GM10248 (cell line): ENCODE data around the gene STPG3.

ENCODE experiments used
- CTCF ChIA-PET: fragments of 300-600 bp; sonication (Branson Sonifier 250); formaldehyde crosslinking; extraction: SDS; loops from one replicate; lab custom pipeline; 2021; ENCODE audit warnings: antibody characterized with exemption; lab: Yijun Ruan, JAX
- POLR2A ChIA-PET: fragments of 350-650 bp; sonication (Branson Sonifier 250); formaldehyde crosslinking; extraction: SDS; loops from one replicate; lab custom pipeline; 2020; ENCODE audit warnings: antibody characterized with exemption; lab: Yijun Ruan, JAX
- DNase-seq: peaks from one replicate; pipeline ENCODE4 v3.0.0; 2012; ENCODE audit errors: extremely low spot score
- CTCF ChIP-seq: IDR thresholded peaks from 2 replicates; pipeline ENCODE4 v1.5.1; 2012; ENCODE audit warnings: mild to moderate bottlenecking, low read depth; ENCODE audit errors: extremely low read depth, missing control alignments, control extremely low read depth

STPG3 gene

GRCh38 chr9:137244486-137245449 lies 6.3 kb upstream of the STPG3 start:
- TF ChIP-seq CTCF, result no peak
- POLR2A ChIA-PET, result interaction anchor here (0.5 to 6.8 kb wide), 6 partner anchors 9 to 329 kb away, joined by 3 to 124 read pairs (median 4); partner anchors contain the start of genes NELFB and STPG3
- CTCF ChIA-PET, result interaction anchor here (1.1 to 1.9 kb wide), 4 partner anchors 8 to 149 kb away, joined by 3 to 10 read pairs (median 4); no protein-coding TSS in a partner anchor
- DNase-seq, result no peak

GRCh38 chr9:137245450-137246421 lies 5.3 kb upstream of the STPG3 start:
- no peak for DNase-seq
- TF ChIP-seq CTCF, result no peak
- ChIA-PET POLR2A (interaction anchor here (0.7 to 6.8 kb wide), 4 partner anchors 8 to 311 kb away, joined by 3 to 124 read pairs (median 4); partner anchors contain the start of genes NELFB and STPG3), CTCF (interaction anchor here (1.1 to 1.9 kb wide), 3 partner anchors 9 to 57 kb away, joined by 3 to 10 read pairs (median 5); partner anchors contain the start of genes ANAPC2 and SSNA1)

- no peak for DNase-seq
- ChIA-PET CTCF (interaction anchor here (1.1 to 3.8 kb wide), 4 partner anchors 9 to 59 kb away, joined by 3 to 17 read pairs (median 6); partner anchors contain the start of genes ANAPC2 and SSNA1), POLR2A (interaction anchor here (1.5 to 1.6 kb wide), 2 partner anchors 55 to 161 kb away, joined by 3 to 7 read pairs; partner anchors contain the start of genes MAN1B1 and NRARP)
- no peak for TF ChIP-seq CTCF
These were observed 3.8 kb upstream of the STPG3 start for GRCh38 chr9:137247135-137247915.

- ChIA-PET CTCF (interaction anchor here (1.9 to 3.8 kb wide), 2 partner anchors 11 to 14 kb away, joined by 6 to 17 read pairs; no protein-coding TSS in a partner anchor), POLR2A (interaction anchor here (1.5 to 1.6 kb wide), 2 partner anchors 55 to 161 kb away, joined by 3 to 7 read pairs; partner anchors contain the start of genes MAN1B1 and NRARP)
- TF ChIP-seq CTCF, result no peak
- no peak for DNase-seq
These were observed 3.2 kb upstream of the STPG3 start for GRCh38 chr9:137247916-137248175.

- no peak for TF ChIP-seq CTCF
- ChIA-PET CTCF (interaction anchor here (3.8 kb wide), 1 partner anchor 14 kb away, joined by 17 read pairs; no protein-coding TSS in a partner anchor), POLR2A (interaction anchor here (0.5 to 7.2 kb wide), 3 partner anchors 8 to 550 kb away, joined by 4 to 124 read pairs (median 9); partner anchors contain the start of gene TUBB4B)
- DNase-seq, result no peak
These were observed 525 bp upstream of the STPG3 start for GRCh38 chr9:137250329-137251193.
